HepG2 (cell line): Measurements from ENCODE around the gene SALL4. TPM values are rescaled to one million over a fixed set of nuclear protein-coding genes. Genes with fewer than 3 reads are reported as not detected.
A peak's percentile ranks its signal among the peaks of the same experiment; 100 is the strongest.

Source experiments
- AGO2 ChIP-seq: fragments of 200-400 bp; formaldehyde crosslinking; optimal IDR thresholded peaks from 2 replicates; pipeline ENCODE3; 2017; ENCODE audit warnings: mild to moderate bottlenecking, low read depth, low read length, moderate library complexity
- AHR ChIP-seq: IDR thresholded peaks from 2 replicates; pipeline ENCODE4 v1.6.1; 2018; ENCODE audit warnings: missing genetic modification reagents, missing compliant biosample characterization
- FOSL2 ChIP-seq: sonication (generic); formaldehyde crosslinking; IDR thresholded peaks from 2 replicates; pipeline ENCODE4 v1.4.0; 2020; ENCODE audit warnings: missing genetic modification reagents
- GABPB1 ChIP-seq: IDR thresholded peaks from 2 replicates; pipeline ENCODE4 v1.6.1; 2016; ENCODE audit warnings: mild to moderate bottlenecking, missing genetic modification reagents, moderate library complexity, missing compliant biosample characterization
- HDAC6 ChIP-seq: fragments of 200-600 bp; sonication (generic); IDR thresholded peaks from 2 replicates; pipeline ENCODE4 v1.7.0; 2017; ENCODE audit warnings: mild to moderate bottlenecking, antibody characterized with exemption, low read length, low read depth
- IKZF4 ChIP-seq: sonication (generic); formaldehyde crosslinking; IDR thresholded peaks from 2 replicates; pipeline ENCODE4 v1.5.1; 2020; ENCODE audit warnings: borderline replicate concordance, mild to moderate bottlenecking, low read depth, missing genetic modification reagents; ENCODE audit errors: not compliant biosample characterization
- LCORL ChIP-seq, 2 experiments: fragments of 450-650 bp in 1 of 2; sonication (generic) in 1 of 2; formaldehyde crosslinking in 1 of 2; IDR thresholded peaks; 2 replicates each; pipeline versions ENCODE4 v1.5.0 to v1.6.1; 2017 to 2020; ENCODE audit warnings: antibody characterized with exemption in 1 of 2, missing genetic modification reagents in 1 of 2
- MAFF ChIP-seq: IDR thresholded peaks from 2 replicates; pipeline ENCODE4 v1.6.1; 2011; ENCODE audit warnings: low read depth, low read length, improper control_type of control experiment
- MIXL1 ChIP-seq: IDR thresholded peaks from 2 replicates; pipeline ENCODE4 v1.6.1; 2016
- RFX5 ChIP-seq: IDR thresholded peaks from 2 replicates; pipeline ENCODE4 v1.6.1; 2011; ENCODE audit warnings: low read depth, low read length, improper control_type of control experiment
- TCF12 ChIP-seq, 2 experiments: fragments of 450-650 bp in 1 of 2; sonication (generic) in 1 of 2; formaldehyde crosslinking in 1 of 2; IDR thresholded peaks; 2 replicates each; pipeline versions ENCODE4 v1.6.1 to v1.8.0; 2017 to 2022; ENCODE audit warnings: antibody characterized with exemption in 1 of 2, mild to moderate bottlenecking in 1 of 2, missing genetic modification reagents in 1 of 2, moderate library complexity in 1 of 2
- TEAD2 ChIP-seq: sonication (generic); formaldehyde crosslinking; IDR thresholded peaks from 2 replicates; pipeline ENCODE4 v1.9.0; 2021; ENCODE audit warnings: missing genetic modification reagents
- ZC3H13 ChIP-seq: sonication (generic); formaldehyde crosslinking; IDR thresholded peaks from 2 replicates; pipeline ENCODE4 v1.8.1; 2023; ENCODE audit warnings: mild to moderate bottlenecking, missing genetic modification reagents, moderate library complexity
- ZNF251 ChIP-seq: sonication (generic); formaldehyde crosslinking; IDR thresholded peaks from 2 replicates; pipeline ENCODE4 v1.9.0; 2021; ENCODE audit warnings: mild to moderate bottlenecking, missing genetic modification reagents
- ZNF263 ChIP-seq: sonication (generic); formaldehyde crosslinking; IDR thresholded peaks from 2 replicates; pipeline ENCODE4 v1.4.0; 2020; ENCODE audit warnings: missing genetic modification reagents
- ZNF337 ChIP-seq: sonication (generic); formaldehyde crosslinking; IDR thresholded peaks from 2 replicates; pipeline ENCODE4 v1.5.1; 2020; ENCODE audit warnings: missing genetic modification reagents, low read depth, mild to moderate bottlenecking, borderline replicate concordance
- ZNF629 ChIP-seq: sonication (generic); formaldehyde crosslinking; conservative IDR thresholded peaks from 2 replicates; pipeline ENCODE4 v1.5.0; 2020; ENCODE audit warnings: missing genetic modification reagents
- ZNF792 ChIP-seq: IDR thresholded peaks from 2 replicates; pipeline ENCODE4 v1.6.1; 2016
- polyA plus RNA-seq, 8 experiments: library from polyadenylated mRNA; depleted of rRNA in 3 of 8; stranded (reverse) in 7 of 8; unstranded in 1 of 8; fragments of >200 nt; fragmentation: Illumina TruSeq in 4 of 8; extraction: Trizol in 4 of 8; gene quantifications; 2 replicates each; pipeline versions ENCODE4 v1.2.1 to v1.2.3, GENCODE V29; 2011 to 2016; ENCODE audit warnings: low read depth in 4 of 8, missing spikeins in 1 of 8, mixed read lengths in 1 of 8; ENCODE audit not compliant: insufficient read depth in 1 of 8
- total RNA-seq, 5 experiments: library from RNA; depleted of rRNA; stranded (reverse); fragments of >200 nt; fragmentation: Illumina TruSeq; extraction: Trizol; gene quantifications; 2 replicates each; pipeline ENCODE4 v1.2.3, GENCODE V29; 2016; ENCODE audit warnings: low read depth in 1 of 5
- TF ChIP-seq, protein P1 (sequence below): sonication (generic); formaldehyde crosslinking; IDR thresholded peaks from 2 replicates; pipeline ENCODE4 v1.8.1; 2023; ENCODE audit warnings: mild to moderate bottlenecking, missing genetic modification reagents
- TF ChIP-seq, protein P2 (sequence below): sonication (generic); IDR thresholded peaks from 2 replicates; pipeline ENCODE4 v1.6.1; 2016; ENCODE audit warnings: low read depth, borderline replicate concordance
- TF ChIP-seq, protein P3 (sequence below): sonication (generic); formaldehyde crosslinking; IDR thresholded peaks from 2 replicates; pipeline ENCODE4 v1.4.0; 2020; ENCODE audit warnings: mild to moderate bottlenecking, missing genetic modification reagents
- TF ChIP-seq, protein P4 (sequence below): sonication (generic); formaldehyde crosslinking; IDR thresholded peaks from 2 replicates; pipeline ENCODE4 v1.8.0; 2022; ENCODE audit warnings: missing genetic modification reagents, mild to moderate bottlenecking, borderline replicate concordance
- TF ChIP-seq, protein P5 (sequence below): sonication (generic); formaldehyde crosslinking; IDR thresholded peaks from 2 replicates; pipeline ENCODE4 v1.4.0; 2020; ENCODE audit warnings: missing genetic modification reagents
- TF ChIP-seq, protein P6 (sequence below): sonication (generic); formaldehyde crosslinking; IDR thresholded peaks from 2 replicates; pipeline ENCODE4 v1.5.1; 2020; ENCODE audit warnings: missing genetic modification reagents, mild to moderate bottlenecking, borderline replicate concordance

Gene SALL4
- total and polyA plus RNA-seq, 2 of the 13 experiments (the other 11 are each of a cell fraction or from before 2014, with no cell fraction given), result 0.33 to 1.8 TPM

DNA sequence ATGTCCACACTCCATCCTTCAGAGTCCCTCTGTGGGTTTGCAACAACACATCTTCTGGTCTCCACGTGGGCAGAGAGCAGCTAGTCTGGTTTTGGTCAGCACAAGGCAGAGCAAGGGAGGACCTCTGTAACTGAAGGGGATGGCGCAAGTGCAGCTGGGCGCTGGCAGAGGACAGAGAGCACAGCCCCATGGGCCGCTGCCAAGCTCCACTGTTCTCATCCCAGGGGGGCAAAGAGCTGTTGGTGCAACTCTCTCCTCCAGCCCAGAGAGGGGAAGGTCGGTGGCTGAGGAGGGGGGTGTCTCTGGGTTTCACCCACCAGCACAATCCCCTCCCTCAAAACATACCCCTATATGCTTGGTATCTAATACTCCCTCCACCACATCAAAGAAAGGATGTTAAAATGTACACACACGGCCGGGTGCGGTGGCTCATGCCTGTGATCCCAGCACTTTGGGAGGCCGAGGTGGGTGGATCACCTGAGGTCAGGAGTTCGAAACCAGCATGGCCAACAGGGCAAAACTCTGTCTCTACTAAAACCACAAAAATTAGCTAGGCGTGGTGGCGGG is 43.3 kb downstream of the SALL4 start (continued):
- TF ChIP-seq LCORL (IDR thresholded peaks at IDR 0.05), result no peak
- TF ChIP-seq LCORL (CRISPR knock-in tag; IDR thresholded peaks at IDR 0.05), result peak; percentile 86
- no peak for TF ChIP-seq TCF12 (IDR thresholded peaks at IDR 0.05)
- TF ChIP-seq TCF12 (CRISPR knock-in tag; IDR thresholded peaks at IDR 0.05), result no peak
- peak; percentile 20; the same call in 1 of the 2 replicates for TF ChIP-seq GABPB1 (CRISPR knock-in tag)
- no peak for TF ChIP-seq MIXL1 (CRISPR knock-in tag)
- no peak for TF ChIP-seq ZC3H13
- TF ChIP-seq ZNF337 (CRISPR knock-in tag), result no peak
- TF ChIP-seq ZNF251 (CRISPR knock-in tag), result 0 out of 2 replicates have a peak, but pooled peaks have one; percentile 21
- TF ChIP-seq, protein P1, sequence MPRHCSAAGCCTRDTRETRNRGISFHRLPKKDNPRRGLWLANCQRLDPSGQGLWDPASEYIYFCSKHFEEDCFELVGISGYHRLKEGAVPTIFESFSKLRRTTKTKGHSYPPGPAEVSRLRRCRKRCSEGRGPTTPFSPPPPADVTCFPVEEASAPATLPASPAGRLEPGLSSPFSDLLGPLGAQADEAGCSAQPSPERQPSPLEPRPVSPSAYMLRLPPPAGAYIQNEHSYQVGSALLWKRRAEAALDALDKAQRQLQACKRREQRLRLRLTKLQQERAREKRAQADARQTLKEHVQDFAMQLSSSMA (CRISPR knock-in tag), result 0 out of 2 replicates have a peak, but pooled peaks have one; percentile 15
- TF ChIP-seq, protein P2, sequence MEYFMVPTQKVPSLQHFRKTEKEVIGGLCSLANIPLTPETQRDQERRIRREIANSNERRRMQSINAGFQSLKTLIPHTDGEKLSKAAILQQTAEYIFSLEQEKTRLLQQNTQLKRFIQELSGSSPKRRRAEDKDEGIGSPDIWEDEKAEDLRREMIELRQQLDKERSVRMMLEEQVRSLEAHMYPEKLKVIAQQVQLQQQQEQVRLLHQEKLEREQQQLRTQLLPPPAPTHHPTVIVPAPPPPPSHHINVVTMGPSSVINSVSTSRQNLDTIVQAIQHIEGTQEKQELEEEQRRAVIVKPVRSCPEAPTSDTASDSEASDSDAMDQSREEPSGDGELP, result peak; percentile 77; the same call in 1 of the 2 replicates
- no peak for TF ChIP-seq AGO2
- TF ChIP-seq, protein P3, sequence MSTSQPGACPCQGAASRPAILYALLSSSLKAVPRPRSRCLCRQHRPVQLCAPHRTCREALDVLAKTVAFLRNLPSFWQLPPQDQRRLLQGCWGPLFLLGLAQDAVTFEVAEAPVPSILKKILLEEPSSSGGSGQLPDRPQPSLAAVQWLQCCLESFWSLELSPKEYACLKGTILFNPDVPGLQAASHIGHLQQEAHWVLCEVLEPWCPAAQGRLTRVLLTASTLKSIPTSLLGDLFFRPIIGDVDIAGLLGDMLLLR (CRISPR knock-in tag), result peak; percentile 38; the same call in 1 of the 2 replicates
- TF ChIP-seq IKZF4 (CRISPR knock-in tag), result no peak
- TF ChIP-seq HDAC6, result no peak
- peak; percentile 47 for TF ChIP-seq FOSL2 (CRISPR knock-in tag)
- TF ChIP-seq, protein P4, sequence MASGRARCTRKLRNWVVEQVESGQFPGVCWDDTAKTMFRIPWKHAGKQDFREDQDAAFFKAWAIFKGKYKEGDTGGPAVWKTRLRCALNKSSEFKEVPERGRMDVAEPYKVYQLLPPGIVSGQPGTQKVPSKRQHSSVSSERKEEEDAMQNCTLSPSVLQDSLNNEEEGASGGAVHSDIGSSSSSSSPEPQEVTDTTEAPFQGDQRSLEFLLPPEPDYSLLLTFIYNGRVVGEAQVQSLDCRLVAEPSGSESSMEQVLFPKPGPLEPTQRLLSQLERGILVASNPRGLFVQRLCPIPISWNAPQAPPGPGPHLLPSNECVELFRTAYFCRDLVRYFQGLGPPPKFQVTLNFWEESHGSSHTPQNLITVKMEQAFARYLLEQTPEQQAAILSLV (CRISPR knock-in tag), result no peak
- peak; percentile 65; the same call in 1 of the 2 replicates for TF ChIP-seq ZNF792 (CRISPR knock-in tag)
- TF ChIP-seq RFX5, result no peak
- no peak for TF ChIP-seq MAFF
- TF ChIP-seq ZNF263 (CRISPR knock-in tag), result peak; percentile 96
- TF ChIP-seq ZNF629 (CRISPR knock-in tag), result no peak
- TF ChIP-seq, protein P5, sequence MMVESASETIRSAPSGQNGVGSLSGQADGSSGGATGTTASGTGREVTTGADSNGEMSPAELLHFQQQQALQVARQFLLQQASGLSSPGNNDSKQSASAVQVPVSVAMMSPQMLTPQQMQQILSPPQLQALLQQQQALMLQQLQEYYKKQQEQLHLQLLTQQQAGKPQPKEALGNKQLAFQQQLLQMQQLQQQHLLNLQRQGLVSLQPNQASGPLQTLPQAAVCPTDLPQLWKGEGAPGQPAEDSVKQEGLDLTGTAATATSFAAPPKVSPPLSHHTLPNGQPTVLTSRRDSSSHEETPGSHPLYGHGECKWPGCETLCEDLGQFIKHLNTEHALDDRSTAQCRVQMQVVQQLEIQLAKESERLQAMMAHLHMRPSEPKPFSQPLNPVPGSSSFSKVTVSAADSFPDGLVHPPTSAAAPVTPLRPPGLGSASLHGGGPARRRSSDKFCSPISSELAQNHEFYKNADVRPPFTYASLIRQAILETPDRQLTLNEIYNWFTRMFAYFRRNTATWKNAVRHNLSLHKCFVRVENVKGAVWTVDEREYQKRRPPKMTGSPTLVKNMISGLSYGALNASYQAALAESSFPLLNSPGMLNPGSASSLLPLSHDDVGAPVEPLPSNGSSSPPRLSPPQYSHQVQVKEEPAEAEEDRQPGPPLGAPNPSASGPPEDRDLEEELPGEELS (CRISPR knock-in tag), result 0 out of 2 replicates have a peak, but pooled peaks have one; percentile 1
- TF ChIP-seq, protein P6, sequence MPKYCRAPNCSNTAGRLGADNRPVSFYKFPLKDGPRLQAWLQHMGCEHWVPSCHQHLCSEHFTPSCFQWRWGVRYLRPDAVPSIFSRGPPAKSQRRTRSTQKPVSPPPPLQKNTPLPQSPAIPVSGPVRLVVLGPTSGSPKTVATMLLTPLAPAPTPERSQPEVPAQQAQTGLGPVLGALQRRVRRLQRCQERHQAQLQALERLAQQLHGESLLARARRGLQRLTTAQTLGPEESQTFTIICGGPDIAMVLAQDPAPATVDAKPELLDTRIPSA, result no peak
- no peak for TF ChIP-seq TEAD2 (CRISPR knock-in tag)
- TF ChIP-seq AHR (CRISPR knock-in tag), result 0 out of 2 replicates have a peak, but pooled peaks have one; percentile 48
